AG10803 (cell line): ENCODE data around the gene SYNE1.
"Not testable (repeated sequence)": the region's sequence is repeated elsewhere in the genome, so short reads cannot be mapped to it uniquely, and the experiment has no call there.

ENCODE experiments used
- DNase-seq: peaks from one replicate; pipeline ENCODE4 v3.0.0; 2010; ENCODE audit warnings: low read depth
- H3K4me3 ChIP-seq: 2 replicates; pipeline ENCODE4 v1.5.1; 2011; ENCODE audit warnings: mild to moderate bottlenecking, low read length, control low read depth
- TF ChIP-seq, protein P1 (sequence below): conservative IDR thresholded peaks from 2 replicates; pipeline ENCODE4 v1.5.1; 2011; ENCODE audit warnings: mild to moderate bottlenecking, low read length, control low read depth, inconsistent platforms

The SYNE1 gene

GRCh38 chr6:152540381-152540780, 96.8 kb downstream of the SYNE1 start:
- DNase-seq: no peak
- TF ChIP-seq, protein P1, sequence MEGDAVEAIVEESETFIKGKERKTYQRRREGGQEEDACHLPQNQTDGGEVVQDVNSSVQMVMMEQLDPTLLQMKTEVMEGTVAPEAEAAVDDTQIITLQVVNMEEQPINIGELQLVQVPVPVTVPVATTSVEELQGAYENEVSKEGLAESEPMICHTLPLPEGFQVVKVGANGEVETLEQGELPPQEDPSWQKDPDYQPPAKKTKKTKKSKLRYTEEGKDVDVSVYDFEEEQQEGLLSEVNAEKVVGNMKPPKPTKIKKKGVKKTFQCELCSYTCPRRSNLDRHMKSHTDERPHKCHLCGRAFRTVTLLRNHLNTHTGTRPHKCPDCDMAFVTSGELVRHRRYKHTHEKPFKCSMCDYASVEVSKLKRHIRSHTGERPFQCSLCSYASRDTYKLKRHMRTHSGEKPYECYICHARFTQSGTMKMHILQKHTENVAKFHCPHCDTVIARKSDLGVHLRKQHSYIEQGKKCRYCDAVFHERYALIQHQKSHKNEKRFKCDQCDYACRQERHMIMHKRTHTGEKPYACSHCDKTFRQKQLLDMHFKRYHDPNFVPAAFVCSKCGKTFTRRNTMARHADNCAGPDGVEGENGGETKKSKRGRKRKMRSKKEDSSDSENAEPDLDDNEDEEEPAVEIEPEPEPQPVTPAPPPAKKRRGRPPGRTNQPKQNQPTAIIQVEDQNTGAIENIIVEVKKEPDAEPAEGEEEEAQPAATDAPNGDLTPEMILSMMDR: no peak
- no peak overlapping the region for H3K4me3 ChIP-seq

DNA sequence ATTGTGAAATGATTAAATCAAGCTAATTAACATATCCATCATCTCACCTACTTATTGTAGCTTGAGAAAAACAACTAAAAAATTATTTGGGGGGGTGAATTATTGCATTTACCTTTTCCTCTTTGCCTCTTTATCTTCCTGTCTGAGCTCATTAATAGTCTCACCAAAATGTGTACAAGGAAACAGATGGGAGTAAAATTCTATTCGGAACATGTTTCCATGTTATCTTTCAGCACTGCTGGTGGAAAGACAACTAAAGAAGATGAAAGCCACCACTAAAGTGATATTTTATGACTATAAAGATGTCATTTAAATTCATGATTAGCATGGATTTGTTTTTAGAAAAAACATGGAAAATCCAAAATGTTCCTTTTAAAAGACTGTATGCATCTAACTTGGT, 102.6 kb downstream of the SYNE1 start:
- TF ChIP-seq, protein P1: no peak
- no peak overlapping the region for H3K4me3 ChIP-seq

DNA sequence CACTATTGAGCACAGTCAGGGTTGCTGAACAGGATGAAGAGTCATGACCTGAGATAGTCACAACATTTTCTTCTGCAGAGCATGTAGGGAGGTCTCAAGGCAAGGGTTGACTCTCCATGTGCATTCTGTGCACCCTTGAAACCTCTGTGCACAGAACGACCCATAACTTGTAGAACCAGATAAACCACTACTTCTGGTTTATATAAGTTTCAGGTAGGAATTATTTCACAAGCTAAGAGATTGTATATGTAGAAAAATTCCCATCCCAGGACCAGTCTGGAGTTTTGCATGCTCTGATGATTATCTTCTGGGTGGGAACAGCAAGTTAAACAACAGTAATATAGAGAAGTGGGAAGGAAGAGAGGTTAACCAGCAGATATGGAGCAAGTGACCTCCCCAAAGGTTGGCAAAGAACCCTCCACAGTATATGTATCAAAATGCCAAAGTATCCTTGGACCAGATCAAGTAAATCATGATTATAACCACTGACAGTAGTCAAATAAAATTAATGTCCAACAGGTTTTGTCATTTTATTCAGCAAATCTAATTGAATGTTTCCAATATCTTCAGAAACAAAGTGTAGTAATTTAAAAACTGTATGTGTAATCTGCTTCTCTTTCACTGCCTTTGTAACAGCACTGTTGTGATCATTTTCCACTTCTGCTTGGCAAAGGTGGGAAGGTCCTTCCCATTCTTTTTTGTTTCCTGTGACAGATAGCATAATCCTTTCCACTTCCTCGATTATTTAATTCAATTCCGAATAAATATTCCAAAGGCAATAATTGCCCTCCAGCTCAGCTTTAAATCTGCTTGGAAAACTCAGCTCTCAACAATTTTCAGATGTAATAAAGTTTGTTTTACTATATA, 104.4 kb downstream of the SYNE1 start:
- no peak overlapping the region for H3K4me3 ChIP-seq
- DNase-seq: no peak
- TF ChIP-seq, protein P1: no peak

More for the DNA sequence above, 102.6 kb downstream of the SYNE1 start:
- no peak for DNase-seq

- no peak overlapping the region for H3K4me3 ChIP-seq
- TF ChIP-seq, protein P1: no peak
- DNase-seq: no peak
These were observed 105.5 kb downstream of the SYNE1 start for GRCh38 chr6:152531659-152532058.

- TF ChIP-seq, protein P1: no peak
- peak; percentile 10 for DNase-seq
- no peak overlapping the region for H3K4me3 ChIP-seq
These were observed 107.8 kb downstream of the SYNE1 start for GRCh38 chr6:152529369-152529768.

DNA sequence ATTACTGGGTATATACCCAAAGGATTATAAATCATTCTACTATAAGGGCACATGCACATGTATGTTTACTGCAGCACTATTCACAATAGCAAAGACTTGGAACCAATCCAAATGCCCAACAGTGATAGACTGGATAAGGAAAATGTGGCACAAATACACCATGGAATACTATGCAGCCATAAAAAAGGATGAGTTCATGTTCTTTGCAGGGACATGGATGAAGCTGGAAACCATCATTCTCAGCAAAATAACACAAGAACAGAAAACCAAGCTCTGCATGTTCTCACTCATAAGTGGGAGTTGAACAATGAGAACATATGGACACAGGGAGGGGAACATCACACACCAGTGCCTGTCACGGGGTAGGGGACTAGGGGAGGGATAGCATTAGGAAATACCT, 123.0 kb downstream of the SYNE1 start:
- not testable (repeated sequence) for H3K4me3 ChIP-seq, DNase-seq

- no peak overlapping the region for H3K4me3 ChIP-seq
- no peak for DNase-seq
- TF ChIP-seq, protein P1: no peak
These were observed 127.2 kb downstream of the SYNE1 start for GRCh38 chr6:152509916-152510315.
